ENCODE results near the gene ATP11A.
A peak's percentile ranks its signal among the peaks of the same experiment; 100 is the strongest.
"Not testable (repeated sequence)": the region's sequence is repeated elsewhere in the genome, so short reads cannot be mapped to it uniquely, and the experiment has no call there.

ATP11A gene

DNA sequence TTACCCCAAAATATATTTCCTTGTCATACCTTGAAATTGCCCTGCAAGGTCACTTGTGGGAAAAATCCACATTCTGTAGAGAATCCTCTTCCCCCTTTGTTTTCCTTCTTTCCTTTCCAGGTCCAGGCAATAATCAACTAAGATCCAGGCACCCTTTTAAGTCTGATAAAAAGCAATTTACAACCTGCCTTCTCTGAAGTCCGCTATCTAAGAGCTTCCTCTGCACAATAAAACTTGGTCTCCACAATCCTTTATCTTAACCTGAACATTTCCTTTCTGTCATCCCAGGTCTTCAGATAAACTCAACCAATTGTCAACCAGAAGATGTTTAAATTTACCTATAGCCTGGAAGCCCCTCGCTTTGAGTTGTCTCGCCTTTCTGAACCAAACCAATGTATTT, 19.5 kb downstream of the ATP11A start:
- not testable (repeated sequence) for DNase-seq

DNA sequence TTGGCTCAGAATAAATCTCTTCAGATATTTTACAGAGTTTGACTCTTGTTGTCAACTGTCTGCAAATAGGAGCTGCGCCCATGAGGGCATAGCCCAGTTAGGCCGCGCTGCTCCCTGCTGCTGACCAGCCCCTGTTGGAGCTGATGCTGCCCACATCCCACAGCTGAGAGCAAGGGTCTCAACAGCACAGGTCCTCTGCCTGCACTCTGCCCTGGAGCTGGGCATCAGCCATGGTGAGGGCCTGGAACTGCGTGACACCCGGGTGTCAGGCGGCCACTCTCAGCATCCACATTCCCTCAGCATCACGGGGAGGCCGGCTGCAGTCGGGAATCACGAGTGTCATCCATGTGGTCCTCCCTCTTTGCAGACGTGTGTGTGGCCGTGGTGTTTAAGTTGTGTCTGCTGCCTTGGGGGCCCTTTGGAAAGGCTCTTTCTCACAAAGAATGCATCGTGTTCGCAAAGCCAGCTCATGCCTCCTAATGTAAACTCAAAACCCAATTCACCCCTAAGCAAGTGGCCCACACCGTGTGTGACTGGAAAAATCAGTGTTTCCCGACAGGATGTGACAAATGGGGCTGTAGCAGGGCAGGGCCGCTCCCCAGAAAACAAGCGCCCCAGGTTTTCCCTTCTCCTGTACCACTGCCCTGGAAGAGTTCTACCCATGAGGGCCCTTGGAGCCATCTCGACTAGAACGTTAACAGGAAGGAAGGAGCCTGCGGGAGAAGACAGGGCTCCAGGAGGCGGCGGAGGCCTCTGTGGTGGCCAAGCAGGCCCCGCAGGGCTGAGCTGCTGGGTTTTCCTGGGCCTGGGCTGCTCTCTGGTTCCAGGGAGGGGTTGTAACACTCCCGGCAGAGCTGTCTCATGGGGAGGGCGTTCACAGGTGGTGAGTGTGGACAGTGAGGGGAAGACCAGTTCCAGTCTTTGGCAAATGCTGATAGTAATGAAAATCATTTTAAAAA, 20.3 kb downstream of the ATP11A start:
- no peak for DNase-seq

DNA sequence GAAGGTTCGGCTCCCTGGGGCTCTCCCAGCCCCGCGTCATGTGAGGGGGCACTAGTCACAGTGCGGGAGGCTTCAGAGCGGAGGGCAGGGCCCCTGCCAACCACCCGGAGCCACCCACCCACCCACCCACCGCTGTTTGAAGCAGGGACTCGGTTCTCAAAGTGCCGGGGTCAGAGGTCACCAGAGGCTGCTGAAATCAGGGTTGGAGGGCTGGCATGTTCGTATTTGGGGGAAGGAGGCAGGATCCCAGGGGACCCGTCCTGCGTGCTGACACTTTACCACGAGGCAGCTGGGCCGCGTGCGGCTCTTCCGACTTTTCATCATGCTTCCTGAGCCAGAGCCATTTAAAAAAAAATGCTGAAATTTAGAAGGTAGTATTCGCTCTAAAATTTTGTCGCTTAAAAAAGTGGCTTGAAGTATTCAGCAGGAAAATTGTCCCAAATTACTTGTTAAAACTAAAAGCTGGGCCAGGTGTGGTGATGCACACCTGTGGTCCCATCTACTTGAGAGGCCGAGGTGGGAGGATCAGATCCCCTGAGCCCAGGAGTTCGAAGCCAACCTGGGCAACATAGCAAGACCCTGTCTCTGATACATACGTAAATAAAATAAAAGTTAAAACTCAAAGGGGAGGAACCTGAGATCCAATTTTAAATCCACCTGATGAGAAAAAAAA, 21.2 kb downstream of the ATP11A start:
- DNase-seq, result no peak

DNA sequence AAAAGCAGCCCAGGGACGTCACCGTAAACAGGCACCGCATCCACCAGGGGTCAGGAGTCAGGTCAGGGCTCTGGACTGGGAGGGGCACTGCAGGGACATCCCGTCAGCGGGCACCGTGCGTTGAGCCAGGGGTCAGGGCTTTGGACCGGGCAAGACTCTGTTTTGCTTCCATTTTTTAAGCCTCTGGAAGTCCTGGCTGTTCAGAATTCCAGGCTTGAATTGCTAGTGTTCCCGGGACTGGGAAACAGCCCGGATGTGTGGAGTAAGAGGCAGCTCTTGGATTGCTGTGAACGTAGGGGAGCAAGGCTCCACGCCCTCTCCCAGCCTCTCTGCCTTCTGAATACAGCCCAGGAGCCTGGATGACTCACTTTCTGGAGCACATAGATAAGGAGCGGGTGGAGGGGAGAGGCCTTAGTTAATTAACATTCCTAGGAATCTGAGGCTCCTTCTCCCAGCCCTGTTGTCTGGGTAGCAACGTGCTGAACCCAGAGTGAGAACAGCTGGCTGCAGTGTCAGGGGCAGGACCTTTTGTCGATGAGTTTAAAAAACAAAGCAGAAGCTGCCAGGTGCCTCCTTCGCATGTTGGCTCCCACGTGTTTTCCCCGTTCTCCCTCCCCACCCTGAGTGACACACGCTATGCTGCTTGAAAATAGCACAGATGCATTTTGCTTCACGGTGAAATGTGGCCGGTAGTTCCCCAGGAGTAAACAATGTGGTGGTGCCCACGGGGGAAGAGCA, 21.9 kb downstream of the ATP11A start:
- peak in 32 of 58 donors; percentile 13 to 81 (median 43) for DNase-seq

DNA sequence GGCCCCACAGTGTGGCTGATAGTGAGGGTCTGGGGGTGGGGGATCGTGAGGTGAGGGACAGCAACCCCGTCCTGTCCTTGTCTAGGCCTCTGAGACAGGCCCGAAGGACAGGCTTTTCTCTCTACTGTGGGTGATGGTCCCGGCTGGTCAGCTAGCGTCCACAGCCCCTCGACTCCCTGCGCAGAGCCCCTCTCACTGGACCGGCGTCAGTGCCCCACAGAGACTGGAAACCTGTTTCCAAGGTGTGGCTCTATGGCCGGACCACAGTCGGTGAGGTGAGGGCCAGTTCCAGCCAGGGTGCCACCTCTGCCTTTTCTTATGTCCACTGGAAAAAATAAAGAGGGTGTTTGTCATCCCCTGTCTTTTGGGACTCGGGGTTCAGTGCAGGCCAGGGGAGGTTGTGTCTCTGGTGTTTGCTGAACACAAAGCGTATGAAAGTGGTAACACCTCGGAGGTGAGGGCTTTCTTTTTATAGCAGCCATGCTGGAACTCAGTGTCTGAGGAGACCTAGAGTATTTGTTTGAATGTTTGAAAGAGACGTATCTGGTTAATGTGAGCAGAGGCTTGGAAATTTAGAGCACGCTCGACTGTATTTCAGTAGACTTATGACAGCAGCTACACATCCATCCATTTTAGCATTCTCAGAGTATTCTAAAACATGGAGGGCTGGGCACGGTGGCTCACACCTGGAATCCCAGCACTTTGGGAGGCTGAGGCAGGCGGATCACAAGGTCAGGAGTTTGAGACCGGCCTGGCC, 22.8 kb downstream of the ATP11A start:
- DNase-seq, result no peak

DNA sequence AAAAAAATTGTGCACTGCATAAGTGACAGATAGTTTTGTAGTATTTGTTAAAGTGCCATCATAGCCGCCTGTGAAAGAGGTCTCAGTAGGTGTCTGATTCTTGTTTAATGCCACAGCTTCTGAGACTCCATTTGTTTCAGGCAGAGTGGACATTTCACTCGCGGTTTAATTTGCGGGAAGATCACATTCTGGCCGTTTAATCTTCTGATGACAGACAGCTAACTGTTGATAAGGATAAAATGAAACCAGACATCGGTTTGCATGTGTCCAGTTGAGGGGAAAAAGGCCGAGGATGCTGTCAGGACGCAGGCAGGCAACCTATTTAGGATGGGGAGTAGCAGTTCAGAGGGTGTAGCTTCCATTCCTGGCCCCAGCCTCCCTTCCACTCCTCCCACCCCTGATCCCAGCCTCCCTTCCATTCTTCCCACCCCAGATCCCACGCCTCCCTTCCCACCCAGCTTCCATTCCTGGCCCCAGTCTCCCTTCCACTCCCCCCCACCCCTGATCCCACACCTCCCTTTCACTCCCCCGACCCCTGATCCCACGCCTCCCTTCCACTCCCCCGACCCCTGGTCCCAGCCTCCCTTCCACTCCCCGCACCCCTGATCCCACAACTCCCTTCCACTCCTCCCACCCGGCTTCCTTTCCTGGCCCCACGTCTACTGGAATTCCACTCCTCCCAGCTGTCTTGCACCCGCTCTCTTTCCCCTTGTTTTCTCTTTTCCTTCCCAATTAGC, 23.8 kb downstream of the ATP11A start:
- DNase-seq, result no peak

DNA sequence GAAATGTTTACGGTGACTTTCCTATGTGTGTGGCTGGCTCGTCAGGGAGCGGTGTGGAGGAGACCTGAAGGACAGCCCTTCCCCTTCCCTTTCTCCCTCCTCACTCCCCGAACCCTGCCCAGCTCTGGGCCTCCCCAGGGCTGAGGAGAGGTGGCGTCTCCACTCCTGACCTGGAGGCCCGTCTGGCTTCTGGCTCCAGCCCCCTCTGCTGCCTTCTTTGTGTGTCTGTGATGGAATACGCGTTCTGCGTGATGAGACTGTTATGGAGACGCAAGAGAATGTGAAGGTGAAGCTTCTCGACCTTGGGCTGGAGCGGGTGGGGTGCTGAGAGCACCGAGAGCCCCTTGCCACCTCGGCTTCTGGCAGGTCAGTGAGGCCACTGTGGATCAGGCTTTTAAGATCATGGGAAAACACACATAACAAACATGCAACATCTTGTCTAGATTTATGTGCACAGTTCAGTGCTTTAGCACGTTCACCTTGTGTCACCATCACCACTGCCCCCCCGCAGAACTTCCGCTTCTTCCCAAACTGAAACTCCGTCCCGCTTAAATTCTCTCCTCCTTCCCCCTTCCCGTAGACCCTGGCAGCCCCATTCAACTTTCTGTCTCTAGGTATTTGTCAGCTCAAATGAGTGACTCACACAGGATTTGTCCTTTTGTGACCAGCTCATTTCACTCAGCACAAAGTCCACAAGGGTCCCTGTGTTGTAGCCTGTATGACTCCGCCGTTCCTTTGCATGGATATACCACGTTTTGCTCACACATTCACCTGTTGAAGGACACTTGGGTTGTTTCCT, 24.7 kb downstream of the ATP11A start:
- DNase-seq, result no peak

DNA sequence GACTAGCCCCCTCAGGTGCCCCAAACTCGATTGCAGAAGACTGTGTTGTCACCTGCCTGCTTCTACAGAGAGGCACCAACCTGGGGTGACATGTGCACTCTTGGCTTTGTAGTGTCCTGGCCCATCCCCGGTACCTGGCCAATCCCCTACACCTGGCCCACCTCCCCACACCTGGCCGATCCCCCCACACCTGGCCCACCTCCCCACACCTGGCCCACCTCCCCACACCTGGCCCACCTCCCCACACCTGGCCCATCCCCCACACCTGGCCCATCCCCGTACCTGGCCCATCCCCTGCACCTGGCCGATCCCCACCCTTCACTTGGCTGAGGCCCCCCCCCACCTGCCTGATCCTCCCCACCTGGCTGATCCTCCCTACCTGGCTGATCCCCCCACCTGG, 25.4 kb downstream of the ATP11A start:
- DNase-seq, result no peak

DNA sequence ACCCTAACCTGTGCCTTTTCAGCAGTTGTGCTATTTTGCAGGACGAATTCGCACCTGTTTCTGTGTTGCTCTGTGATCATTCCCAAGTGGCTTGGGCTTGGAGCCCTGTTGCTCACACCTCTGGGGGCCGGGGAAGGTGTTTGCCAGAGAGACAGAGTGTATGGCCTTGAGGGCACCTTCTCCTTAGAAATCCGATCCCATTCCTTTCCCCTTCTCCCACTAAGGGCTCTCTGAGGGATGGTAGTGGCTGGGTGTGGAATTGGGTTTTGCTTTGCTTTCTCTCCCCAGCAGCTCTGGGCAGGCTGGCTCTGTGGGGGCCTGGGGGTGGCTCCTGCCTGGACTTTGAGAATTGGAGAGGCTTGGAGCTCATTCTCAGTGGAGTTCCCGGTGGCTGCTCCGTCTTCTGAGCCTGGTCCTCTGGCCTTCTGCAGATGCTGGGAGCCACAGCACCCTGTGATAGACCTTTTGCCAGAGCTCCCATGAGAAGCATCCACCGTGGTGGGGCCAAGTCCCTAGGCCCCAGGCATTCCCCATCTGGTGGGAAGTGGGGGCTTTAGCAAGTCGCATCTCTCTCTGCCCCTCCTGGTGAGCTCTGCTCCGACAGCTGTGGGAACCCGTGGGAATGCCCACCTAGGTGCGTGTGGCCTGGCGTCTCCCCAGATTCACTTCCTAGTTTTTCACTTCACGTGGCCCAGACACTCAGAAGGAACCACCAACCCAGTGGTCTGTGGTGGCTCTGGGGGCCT, 26.1 kb downstream of the ATP11A start:
- DNase-seq, result no peak

DNA sequence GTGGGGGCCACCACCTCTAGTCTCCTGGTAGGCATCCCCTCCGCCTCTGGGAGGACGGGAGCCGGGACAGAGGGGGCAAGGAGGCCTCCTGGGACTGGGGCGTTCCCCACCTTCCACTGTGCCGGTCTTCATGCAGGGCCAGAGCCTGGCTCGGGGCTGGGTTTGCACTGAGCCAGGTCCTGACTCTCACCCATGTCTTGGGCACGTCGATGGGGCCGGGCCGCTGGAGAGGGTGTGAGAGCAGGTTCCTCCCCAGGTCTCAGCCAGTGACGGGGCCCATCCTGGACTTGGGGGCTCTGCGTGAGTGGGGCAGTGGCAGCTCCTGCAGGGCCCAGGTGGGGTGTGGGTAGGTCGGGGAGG, 26.6 kb downstream of the ATP11A start:
- DNase-seq, result no peak

DNA sequence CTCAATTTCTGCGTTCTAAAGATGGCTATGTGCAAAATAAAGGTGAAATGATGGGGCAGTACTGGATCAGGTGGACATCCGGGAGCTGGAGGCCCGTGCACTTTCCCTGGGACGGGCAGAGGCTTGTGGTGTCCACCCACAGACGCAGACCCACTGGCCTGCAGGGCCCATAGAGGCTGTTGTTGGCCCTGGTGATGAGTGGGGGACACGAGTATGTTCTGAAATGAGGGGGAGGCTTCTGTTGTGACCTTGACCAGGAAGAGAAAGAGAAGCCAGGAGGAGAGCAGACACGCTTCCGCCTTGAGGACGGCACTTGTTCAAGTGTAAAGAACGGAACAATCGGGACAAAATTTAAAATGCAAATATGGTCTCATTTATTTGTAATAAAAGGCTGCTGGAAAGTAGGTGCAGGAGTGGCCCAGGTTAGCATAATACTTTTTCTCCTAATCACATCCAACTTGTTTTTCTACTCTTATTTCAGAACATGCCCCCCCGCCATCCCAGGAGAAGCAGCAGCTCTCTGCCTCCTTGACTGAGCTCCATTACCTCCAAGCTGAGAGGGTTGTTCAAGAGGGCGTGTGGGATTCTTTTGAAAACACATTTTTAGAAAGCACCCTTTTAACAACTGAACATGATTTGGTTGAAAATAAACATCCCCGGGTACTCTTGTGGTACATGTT, 27.1 kb downstream of the ATP11A start:
- DNase-seq, result no peak

DNA sequence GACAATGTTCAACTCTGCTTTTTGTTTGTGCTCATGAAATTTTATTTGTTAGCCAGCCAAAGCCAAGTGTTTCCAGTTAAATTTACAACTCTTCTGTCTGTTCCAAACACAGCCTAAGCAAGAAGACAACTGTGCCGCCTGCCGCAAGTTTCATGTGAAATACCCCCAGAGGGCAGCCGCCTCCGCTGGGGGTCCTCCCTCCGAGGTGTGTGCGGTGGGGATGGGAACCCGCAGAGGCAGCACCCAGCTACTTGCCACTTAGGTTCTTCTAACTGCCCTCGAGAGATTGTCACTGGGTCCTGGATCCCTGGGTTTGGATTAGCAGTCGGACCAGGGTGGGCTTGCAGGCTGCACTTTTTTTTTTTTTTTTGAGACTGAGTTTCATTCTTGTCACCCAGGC, 28.5 kb downstream of the ATP11A start:
- DNase-seq, result no peak

DNA sequence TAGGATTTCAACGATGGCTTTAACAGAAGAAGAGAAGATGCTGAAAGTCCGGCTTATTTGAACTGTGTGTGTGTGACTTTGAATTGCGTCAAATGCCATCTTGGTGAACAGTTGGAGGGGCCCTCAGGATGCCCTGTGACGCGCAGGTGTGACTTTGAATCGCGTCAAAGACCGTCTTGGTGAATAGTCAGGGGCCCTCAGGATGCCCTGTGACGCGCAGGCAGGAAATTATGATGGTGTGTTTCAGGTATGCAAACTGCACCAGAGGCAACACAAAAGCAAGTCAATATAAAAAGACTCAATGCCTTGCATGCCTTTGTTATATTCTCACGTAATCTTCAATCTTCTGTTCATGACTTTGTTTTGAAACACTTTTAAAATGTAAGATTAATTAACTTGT, 29.2 kb downstream of the ATP11A start:
- no peak for DNase-seq

DNA sequence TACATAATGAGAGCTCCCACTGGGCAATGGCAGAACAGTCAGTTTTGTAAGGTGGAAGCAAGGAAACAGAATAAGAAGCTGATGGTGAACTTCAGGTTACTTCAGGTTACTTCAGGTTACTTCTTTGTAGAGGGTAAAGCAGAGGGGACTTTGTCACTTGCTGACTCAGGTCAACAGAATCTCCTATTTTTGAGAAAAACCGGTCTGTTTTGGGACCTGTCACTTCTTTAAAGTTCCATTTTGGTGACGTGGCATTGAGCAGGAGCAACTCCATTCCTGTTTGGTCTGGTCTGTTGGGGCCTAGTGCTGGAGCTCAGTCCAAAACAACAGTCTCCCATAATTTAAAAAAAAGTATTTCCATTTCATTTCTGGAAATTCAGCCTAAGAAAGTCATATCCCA, 29.7 kb downstream of the ATP11A start:
- no peak for DNase-seq

DNA sequence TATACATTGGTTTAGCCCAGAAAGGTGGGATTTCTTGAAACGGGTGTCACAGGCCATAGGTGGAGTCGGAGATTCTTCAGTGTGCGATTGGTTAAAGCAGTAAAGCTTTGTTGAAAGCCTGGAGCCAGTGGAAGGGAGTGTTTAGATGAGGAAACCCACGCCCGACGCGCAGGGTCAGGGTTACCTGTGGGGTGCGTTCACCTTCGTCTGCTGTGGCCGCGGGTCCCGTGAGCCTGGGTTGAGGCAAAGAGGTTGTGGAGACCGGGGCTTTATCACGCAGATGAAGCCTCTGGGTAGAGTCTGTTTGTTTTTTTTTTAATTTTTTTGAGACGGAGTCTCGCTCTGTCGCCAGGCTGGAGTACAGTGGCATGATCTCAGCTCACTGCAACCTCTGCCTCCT, 30.4 kb downstream of the ATP11A start:
- DNase-seq, result no peak

DNA sequence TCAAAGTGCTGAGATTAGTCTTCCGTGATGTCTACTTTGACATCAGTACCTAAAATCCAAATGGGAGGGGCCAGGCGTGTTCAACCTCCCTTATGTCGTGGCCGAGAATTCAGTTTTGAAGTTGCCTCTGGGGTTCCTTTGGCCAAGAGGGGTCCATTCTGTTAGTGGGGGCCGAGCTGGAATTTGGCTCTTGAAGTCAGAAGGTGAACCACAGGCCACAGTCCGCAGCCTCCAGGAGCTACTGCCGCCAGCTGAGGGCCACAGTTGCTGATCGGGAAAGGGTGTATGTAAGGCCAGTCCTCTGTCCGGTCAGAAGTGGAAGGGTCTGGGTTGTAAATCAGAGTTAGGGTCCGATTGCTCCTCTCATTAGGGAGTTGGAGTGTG, 31.0 kb downstream of the ATP11A start:
- DNase-seq, result no peak

DNA sequence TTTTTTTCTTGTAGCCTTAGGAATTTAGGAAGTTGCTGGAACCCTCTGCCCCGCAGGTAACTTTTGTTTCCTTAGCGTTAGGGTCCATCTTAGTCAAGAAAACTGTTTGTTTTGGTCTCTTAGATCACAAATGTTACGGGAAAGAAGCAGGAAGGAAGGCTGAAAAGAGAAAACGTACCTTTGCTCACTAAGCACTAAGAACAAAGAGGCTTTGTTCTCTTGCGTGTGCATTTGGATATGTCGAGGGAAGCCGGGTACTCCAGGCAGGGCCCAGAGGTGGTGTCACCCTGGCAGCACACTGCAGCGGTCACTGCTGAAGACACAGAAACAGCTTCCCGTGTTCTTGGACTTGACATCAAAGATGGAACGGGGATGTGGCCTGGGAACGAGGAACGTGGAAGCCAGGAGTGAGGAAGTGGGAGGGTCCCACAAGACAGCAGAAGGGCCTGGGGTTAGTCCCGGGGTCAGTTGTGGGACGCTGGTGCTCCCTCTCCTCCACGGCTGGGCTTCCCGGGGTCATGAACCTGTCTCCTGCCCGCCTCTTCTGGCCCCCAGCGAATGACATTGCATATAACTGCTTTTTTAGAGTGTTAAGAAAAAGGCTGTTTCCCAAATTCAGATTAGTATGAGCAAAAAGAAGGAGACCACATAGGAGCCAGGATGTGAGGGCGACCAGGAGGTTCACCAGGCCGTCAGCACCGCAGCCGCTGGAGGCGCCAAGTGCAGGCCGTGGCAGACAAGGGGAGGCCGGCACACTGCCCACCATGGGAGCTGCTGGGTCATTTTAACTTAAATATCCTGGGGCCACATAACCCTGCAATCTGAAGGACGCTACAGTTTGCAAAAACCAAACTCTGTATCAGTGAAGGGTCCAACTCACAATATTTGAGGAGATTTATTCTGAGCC, 31.6 kb downstream of the ATP11A start:
- no peak for DNase-seq
